CD14-positive monocyte (primary cell): ENCODE data around the gene MYO1C. TPM values are rescaled to one million over a fixed set of nuclear protein-coding genes. Genes with fewer than 3 reads are reported as not detected.

Experiments used
- DNase-seq, 3 donors: peaks; one replicate each; pipeline ENCODE4 v3.0.0-alpha.2; 2011 to 2022
- H2AFZ ChIP-seq: 2 replicates; pipeline ENCODE4 v1.6.0; 2012; ENCODE audit warnings: mild to moderate bottlenecking, low read depth, low read length, inconsistent platforms; ENCODE audit not compliant: insufficient read depth, poor library complexity, severe bottlenecking
- H3K27ac ChIP-seq, 2 donors: 1 replicate in 1 of 2; 2 replicates in 1 of 2; pipeline ENCODE4 v1.5.1; 2012 to 2013; ENCODE audit warnings: low read length in 2 of 2, control low read depth in 1 of 2, inconsistent platforms in 1 of 2, low read depth in 1 of 2, mild to moderate bottlenecking in 1 of 2
- H3K27me3 ChIP-seq, 2 donors: one replicate each; pipeline versions ENCODE4 v1.6.0 to v1.6.1; 2011 to 2013; ENCODE audit warnings: low read length in 2 of 2; ENCODE audit not compliant: control insufficient read depth in 2 of 2, insufficient read depth in 2 of 2
- H3K36me3 ChIP-seq, 2 donors: replicated peaks in 1 of 2; 1 replicate in 1 of 2; 2 replicates in 1 of 2; pipeline versions ENCODE4 v1.5.1 to v1.6.1; 2012 to 2013; ENCODE audit warnings: low read length in 2 of 2, control low read depth in 1 of 2, inconsistent platforms in 1 of 2, mild to moderate bottlenecking in 1 of 2; ENCODE audit not compliant: insufficient read depth in 2 of 2, control insufficient read depth in 1 of 2
- H3K4me1 ChIP-seq, 2 donors: 1 replicate in 1 of 2; 2 replicates in 1 of 2; pipeline versions ENCODE4 v1.5.1 to v1.6.1; 2012 to 2013; ENCODE audit warnings: low read length in 2 of 2, control low read depth in 1 of 2, inconsistent platforms in 1 of 2, mild to moderate bottlenecking in 1 of 2, moderate library complexity in 1 of 2; ENCODE audit not compliant: insufficient read depth in 2 of 2, control insufficient read depth in 1 of 2
- H3K4me2 ChIP-seq: replicated peaks from 2 replicates; pipeline ENCODE3; 2012; ENCODE audit warnings: low read length, moderate library complexity, mild to moderate bottlenecking; ENCODE audit not compliant: poor library complexity, severe bottlenecking; ENCODE audit errors: extremely low read depth
- H3K4me3 ChIP-seq, 3 experiments: fragments of 200-600 bp in 1 of 3; sonication (generic) in 1 of 3; replicated peaks in 1 of 3; 1 replicate in 2 of 3; 2 replicates in 1 of 3; pipeline ENCODE4 v1.5.1; 2011 to 2013; ENCODE audit warnings: low read length in 3 of 3, mild to moderate bottlenecking in 3 of 3, control low read depth in 2 of 3, low read depth in 2 of 3, inconsistent platforms in 1 of 3, moderate library complexity in 1 of 3
- H3K79me2 ChIP-seq: 2 replicates; pipeline ENCODE4 v1.6.0; 2012; ENCODE audit warnings: mild to moderate bottlenecking, control low read depth, inconsistent platforms, low read length, moderate library complexity; ENCODE audit not compliant: insufficient read depth
- H3K9ac ChIP-seq: 2 replicates; pipeline ENCODE4 v1.6.0; 2017; ENCODE audit warnings: low read length, mild to moderate bottlenecking; ENCODE audit not compliant: insufficient read depth, poor library complexity, severe bottlenecking
- H3K9me3 ChIP-seq, 2 donors: replicated peaks in 1 of 2; 1 replicate in 1 of 2; 2 replicates in 1 of 2; pipeline versions ENCODE4 v1.5.1 to v1.6.1; 2012 to 2013; ENCODE audit warnings: low read length in 2 of 2, control low read depth in 1 of 2; ENCODE audit not compliant: control insufficient read depth in 1 of 2, insufficient read depth in 1 of 2
- H4K20me1 ChIP-seq: 2 replicates; pipeline ENCODE4 v1.6.0; 2012; ENCODE audit warnings: mild to moderate bottlenecking, low read length, control low read depth, moderate library complexity; ENCODE audit not compliant: insufficient read depth
- H3K27ac Mint-ChIP-seq, 7 donors: one replicate each; pipeline ENCODE4 v1.8.0; 2020; ENCODE audit warnings: mild to moderate bottlenecking in 7 of 7, mixed read lengths in 7 of 7, moderate library complexity in 6 of 7, inconsistent platforms in 2 of 7
- H3K27me3 Mint-ChIP-seq, 3 donors: one replicate each; pipeline ENCODE4 v1.8.0; 2021 to 2022; ENCODE audit warnings: low read depth in 3 of 3, mild to moderate bottlenecking in 3 of 3, mixed read lengths in 3 of 3, moderate library complexity in 3 of 3, inconsistent platforms in 1 of 3
- H3K36me3 Mint-ChIP-seq, 2 donors: one replicate each; pipeline ENCODE4 v1.8.0; 2020; ENCODE audit warnings: mixed read lengths in 2 of 2, inconsistent platforms in 1 of 2, mild to moderate bottlenecking in 1 of 2
- H3K4me1 Mint-ChIP-seq: one replicate; pipeline ENCODE4 v1.8.0; 2020; ENCODE audit warnings: mild to moderate bottlenecking, mixed read lengths
- H3K4me3 Mint-ChIP-seq, 2 donors: one replicate each; pipeline ENCODE4 v1.8.0; 2020; ENCODE audit warnings: mild to moderate bottlenecking in 2 of 2, mixed read lengths in 2 of 2, moderate library complexity in 1 of 2
- H3K9me3 Mint-ChIP-seq, 7 donors: one replicate each; pipeline ENCODE4 v1.8.0; 2020 to 2022; ENCODE audit warnings: mixed read lengths in 7 of 7, mild to moderate bottlenecking in 6 of 7, moderate library complexity in 6 of 7, inconsistent platforms in 2 of 7
- WGBS: methylation state at CpG from one replicate; pipeline ENCODE4 v1.1.5; 2013; ENCODE audit warnings: missing lambda C conversion rate; ENCODE audit not compliant: insufficient coverage; 5-methylcytosine and 5-hydroxymethylcytosine counted together
- intact Hi-C, 2 donors: fragments of 100-400 bp; cut with micrococcal nuclease; formaldehyde crosslinking; loops; one replicate each; pipeline versions ENCODE4 v1.15.0 to v1.15.1; 2023
- polyA plus RNA-seq, 3 donors: library from polyadenylated mRNA; depleted of rRNA in 1 of 3; unstranded in 2 of 3; stranded (reverse) in 1 of 3; fragments of 300-500 nt in 2 of 3; fragments of >200 nt in 1 of 3; fragmentation: Illumina TruSeq in 2 of 3; gene quantifications; 1 replicate in 2 of 3; 2 replicates in 1 of 3; pipeline ENCODE4 v1.2.3, GENCODE V29; 2012 to 2021
- TF ChIP-seq, protein P1 (sequence below): fragments of 200-600 bp; IDR thresholded peaks from one replicate; pipeline ENCODE4 v1.8.0; 2022; ENCODE audit warnings: antibody characterized with exemption, mild to moderate bottlenecking

The MYO1C gene
- polyA plus RNA-seq, 3 donors: 2.5 to 9.5 (median 3.1) TPM

DNA sequence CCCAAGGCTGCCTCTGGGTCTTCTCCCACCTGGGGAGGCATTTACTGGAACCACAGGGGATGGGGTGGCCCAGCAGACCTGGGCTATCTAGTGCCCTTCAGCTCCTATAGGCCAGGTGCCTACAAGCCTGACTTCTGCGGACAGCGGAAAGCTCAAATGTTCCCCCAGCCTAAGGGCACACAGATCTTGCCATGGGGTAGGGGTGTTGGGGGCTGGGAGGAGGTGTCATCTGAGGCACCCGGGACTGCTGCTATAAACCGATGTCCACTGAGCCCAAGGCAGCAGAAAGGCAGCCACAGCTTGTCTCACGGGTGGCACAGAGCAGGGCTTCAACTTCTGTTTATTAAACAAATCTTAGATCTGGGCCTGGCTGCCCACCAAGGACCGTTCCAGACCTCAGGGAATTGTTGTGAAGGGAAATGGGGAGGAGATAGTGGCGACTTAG, 3.6 kb downstream of the MYO1C start:
- Histone ChIP-seq H4K20me1 (peaks cover 29% of the 10 kb centered on the region), H3K79me2 (no peaks in the 10 kb centered on the region), H3K27ac (no peak overlapping the region), H3K4me3 (peak overlapping the region in 2 of 3 experiments; percentile 30 to 78), H3K9ac (no peak overlapping the region), H3K4me1 (peaks cover 62 to 76% of the 10 kb centered on the region in 2 donors), H3K36me3 (no peaks in the 10 kb centered on the region), H3K4me2 (peak overlapping the region; percentile 89), H3K9me3 (no peaks in the 10 kb centered on the region), H3K27me3 (peaks cover 10 to 65% of the 10 kb centered on the region in 2 donors), H2AFZ (no peak overlapping the region)
- intact Hi-C loops: no loop called here
- 93% methylated on average over 5 of the region's 7 CpGs for WGBS
- Mint-ChIP-seq H3K9me3 (peaks cover 2 to 14% (median 10%) of the 10 kb centered on the region in 7 donors), H3K4me1 (peaks cover 55% of the 10 kb centered on the region), H3K27ac (peak overlapping the region in 2 of 7 donors; percentile 13 to 54), H3K36me3 (peaks cover 15 to 16% of the 10 kb centered on the region in 2 donors), H3K4me3 (peak overlapping the region; percentile 70), H3K27me3 (peaks cover 53 to 86% (median 64%) of the 10 kb centered on the region in 3 donors)
- no peak for DNase-seq
- TF ChIP-seq, protein P1, sequence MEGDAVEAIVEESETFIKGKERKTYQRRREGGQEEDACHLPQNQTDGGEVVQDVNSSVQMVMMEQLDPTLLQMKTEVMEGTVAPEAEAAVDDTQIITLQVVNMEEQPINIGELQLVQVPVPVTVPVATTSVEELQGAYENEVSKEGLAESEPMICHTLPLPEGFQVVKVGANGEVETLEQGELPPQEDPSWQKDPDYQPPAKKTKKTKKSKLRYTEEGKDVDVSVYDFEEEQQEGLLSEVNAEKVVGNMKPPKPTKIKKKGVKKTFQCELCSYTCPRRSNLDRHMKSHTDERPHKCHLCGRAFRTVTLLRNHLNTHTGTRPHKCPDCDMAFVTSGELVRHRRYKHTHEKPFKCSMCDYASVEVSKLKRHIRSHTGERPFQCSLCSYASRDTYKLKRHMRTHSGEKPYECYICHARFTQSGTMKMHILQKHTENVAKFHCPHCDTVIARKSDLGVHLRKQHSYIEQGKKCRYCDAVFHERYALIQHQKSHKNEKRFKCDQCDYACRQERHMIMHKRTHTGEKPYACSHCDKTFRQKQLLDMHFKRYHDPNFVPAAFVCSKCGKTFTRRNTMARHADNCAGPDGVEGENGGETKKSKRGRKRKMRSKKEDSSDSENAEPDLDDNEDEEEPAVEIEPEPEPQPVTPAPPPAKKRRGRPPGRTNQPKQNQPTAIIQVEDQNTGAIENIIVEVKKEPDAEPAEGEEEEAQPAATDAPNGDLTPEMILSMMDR: no peak

DNA sequence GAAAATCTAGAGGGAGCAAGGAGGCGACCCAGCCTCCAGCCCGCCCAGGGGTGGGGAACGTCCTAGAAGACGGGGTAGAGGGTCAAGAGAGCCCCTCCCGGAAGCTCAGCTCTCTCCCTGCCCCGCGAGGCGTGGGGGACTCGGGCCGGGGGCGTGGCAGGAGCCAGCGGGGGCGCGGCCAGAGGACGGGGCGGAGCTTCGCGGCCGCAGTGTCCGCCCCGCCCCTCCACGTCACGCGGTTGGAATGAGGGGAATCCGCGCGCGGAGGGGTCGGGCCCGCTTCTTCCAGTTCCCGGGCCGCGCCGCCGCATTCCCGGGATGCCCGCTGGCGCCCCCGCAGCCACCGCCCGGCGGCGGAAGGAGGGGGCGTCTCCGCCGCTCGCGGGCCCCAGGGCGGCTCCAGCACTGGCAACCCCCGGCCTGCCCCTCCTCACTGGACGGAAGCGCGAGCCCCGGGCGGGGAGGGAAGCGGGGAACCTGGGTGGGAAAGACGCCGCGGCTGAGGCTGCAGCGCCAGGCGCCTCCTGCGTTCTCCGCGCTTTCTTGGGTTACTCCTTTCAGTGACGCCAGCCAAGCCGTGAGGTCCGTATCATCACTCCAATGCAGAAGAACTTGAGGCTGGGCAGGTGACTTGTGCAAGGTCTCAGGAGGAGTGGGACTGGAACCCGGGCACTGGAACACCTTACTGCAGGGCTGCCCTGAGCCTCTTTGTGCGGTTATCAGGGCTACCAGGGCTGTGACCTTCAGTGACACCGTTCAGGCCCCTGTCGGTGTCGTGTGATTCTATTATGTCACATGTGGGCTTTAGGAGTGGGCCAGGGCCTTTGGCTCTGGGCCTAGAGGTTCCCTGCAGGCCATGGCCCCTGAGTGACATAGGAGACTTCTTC, 4.3 kb downstream of the MYO1C start:
- H3K4me3 ChIP-seq: peak overlapping the region; percentile 39 to 78 (median 51)
- peak overlapping the region; percentile 77 for H2AFZ ChIP-seq
- peaks cover 10 to 61% of the 10 kb centered on the region in 2 donors for H3K27me3 ChIP-seq
- no peaks in the 10 kb centered on the region for H3K9me3 ChIP-seq
- intact Hi-C loops: no loop called here
- 3% methylated on average over 68 of the region's 72 CpGs for WGBS
- peaks cover 24% of the 10 kb centered on the region for H4K20me1 ChIP-seq
- Mint-ChIP-seq H3K36me3 (peaks cover 15 to 17% of the 10 kb centered on the region in 2 donors), H3K9me3 (peaks cover 2 to 14% (median 10%) of the 10 kb centered on the region in 7 donors), H3K27ac (peak overlapping the region; percentile 8 to 78 (median 55)), H3K27me3 (peaks cover 50 to 86% (median 62%) of the 10 kb centered on the region in 3 donors), H3K4me1 (peaks cover 49% of the 10 kb centered on the region), H3K4me3 (peak overlapping the region; percentile 82 to 87)
- peak overlapping the region in 1 of 2 donors; percentile 48 for H3K27ac ChIP-seq
- no peaks in the 10 kb centered on the region for H3K79me2 ChIP-seq
- H3K4me2 ChIP-seq: peak overlapping the region; percentile 89
- peak; percentile 53 to 65 (median 62) for DNase-seq
- H3K4me1 ChIP-seq: peaks cover 55 to 70% of the 10 kb centered on the region in 2 donors
- TF ChIP-seq, protein P1: no peak
- H3K36me3 ChIP-seq: no peaks in the 10 kb centered on the region
- H3K9ac ChIP-seq: peak overlapping the region; percentile 46
